CD4-positive, alpha-beta T cell treated with Interleukin-4 for 1 hour (primary cell): ENCODE measurements around the gene PIGQ.

ENCODE experiments used
- DNase-seq, 2 donors: peaks; one replicate each; pipeline ENCODE4 v3.0.0-alpha.2; 2020 to 2022

Gene PIGQ

DNA sequence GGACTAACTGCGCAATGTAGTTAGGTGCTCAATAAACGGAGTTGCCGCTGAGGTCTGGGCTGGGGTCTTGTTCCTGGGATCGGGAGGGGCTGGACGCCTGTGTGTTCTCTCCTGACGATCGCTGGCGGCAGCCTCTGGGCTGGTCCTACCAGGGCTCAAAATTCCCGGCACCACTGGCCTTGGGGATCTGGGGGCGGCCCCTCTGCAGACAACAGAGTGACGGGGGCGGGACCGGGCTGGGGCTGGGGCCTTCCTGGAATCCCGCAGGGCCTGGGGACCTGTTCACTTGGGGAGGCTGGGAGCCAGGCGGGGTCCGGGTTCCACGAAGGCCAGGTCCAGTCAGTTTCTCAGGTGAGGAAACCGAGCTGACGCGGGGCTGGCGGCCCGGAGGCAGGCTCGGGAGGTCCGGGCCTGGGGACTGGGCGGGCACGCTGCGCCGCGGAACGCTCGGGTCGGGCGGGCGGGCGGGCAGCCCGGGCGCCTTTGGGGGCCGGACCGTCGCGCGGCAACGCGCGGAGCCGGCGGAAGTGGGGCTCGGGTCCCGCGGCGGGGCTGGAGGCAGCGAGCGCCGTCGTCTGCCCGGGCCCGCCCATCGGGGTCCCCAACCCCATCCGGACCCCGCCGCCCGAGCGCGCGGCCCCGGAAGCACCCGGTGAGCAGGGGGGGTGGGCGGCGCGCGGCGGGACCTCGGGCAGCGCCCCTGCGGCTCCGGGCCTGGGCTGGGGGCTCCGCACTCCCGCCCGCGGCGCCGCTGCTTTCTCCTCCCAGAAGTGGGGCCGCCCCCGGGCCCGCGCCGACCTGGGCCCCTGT lies at the start of gene PIGQ:
PIGQ (plus strand) TSS at position 524 of the 810 bp plus-strand sequence. CDS start 4,107 bp downstream, outside the sequence.
- DNase-seq: peak; percentile 50 to 74

DNA sequence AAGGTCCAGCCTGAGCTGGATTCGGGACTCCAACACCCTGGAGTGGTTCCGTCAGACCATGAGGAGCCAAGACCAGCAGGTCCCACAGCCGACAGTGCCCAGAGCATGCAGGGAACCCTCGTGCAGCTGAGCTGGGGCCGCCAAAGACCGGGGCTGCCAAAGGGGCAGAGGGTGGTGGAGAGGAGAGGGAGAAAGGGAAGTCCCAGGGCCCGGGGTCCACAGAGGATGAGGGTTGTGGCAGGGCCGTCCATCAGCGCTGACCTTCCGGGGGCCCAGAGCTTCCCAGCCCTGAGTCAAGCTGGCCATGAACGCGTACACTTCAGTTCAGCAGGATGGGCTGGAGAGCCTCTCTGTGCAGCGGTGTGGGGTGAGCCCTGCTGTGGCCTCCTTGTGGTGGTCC lies 48.9 kb upstream of the PIGQ start:
- no peak for DNase-seq

DNA sequence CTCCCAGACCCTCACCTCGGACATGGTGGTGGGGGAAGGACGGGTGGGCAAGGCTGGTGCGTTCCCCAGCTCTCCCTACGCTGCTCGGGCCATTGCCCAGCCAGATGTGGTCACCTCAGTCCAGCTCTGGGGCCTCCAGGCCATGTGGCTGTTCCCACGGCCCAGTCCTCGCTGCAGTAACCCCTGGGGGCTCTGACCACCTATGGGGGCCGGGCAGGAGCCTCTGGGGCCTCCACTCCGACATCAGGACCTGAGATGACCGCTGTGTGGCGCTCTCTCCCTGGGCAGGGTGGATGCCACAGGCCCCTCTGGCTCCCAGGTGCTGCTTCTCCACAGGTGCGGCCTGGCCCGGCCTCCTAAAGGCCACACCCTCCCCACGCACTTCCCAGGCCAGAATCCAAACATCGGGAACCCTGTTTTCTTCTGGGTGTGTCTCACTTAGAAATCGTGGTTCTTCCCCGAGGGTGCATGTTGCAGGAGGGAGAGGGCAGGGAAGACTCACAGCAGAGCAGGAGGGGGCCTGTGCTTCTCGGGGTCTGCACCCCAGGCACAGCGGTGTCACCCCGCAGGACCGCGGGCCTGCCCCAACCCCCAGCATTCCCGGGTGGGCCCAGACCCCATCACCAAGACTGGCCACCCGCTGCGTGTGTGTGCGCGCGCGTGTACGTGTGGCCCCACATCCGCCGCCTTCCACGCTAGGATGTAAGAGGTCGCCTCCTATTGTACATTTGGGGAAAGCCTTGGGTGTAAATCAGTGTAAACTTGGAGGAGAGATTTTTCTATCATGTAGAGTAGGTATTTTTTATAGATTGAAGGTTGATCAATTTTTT lies 48.2 kb upstream of the PIGQ start:
- DNase-seq: no peak

DNA sequence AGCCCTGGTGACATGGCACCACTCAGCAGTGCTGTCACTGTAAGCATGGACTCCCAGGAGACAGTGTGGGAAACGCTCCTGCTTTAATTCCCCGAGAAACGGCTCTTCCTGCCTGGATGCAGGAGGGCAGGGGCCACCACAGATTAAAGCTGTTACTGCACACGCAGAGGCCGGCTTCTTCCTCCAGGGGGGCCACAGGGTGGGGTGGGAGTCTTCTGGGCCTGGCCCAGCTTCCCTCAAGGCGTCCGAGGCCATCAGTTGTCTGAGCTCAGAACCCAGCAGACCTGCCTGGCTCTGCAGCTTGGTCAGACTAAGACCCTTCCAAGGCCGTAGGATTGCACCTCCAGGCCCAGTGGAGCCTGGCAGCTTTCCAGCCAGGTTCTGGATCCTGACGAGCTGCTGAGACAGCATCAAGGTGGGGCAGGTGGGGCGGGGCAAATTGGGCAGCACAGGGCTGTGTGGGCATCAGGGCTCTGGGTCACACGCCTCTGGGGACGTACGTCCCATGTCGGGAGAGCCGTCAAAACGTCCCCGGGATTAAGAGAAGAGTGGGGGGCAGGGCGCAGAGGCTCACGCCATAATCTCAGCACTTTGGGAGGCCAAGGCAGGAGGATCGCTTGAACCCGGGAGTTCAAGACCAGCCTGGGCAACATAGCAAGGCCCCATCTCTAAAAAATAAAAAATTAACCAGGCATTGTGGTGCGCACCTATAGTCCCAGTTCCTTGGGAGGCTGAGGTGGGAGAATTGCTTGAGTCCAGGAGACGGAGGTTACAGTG lies 47.3 kb upstream of the PIGQ start:
- DNase-seq: no peak

DNA sequence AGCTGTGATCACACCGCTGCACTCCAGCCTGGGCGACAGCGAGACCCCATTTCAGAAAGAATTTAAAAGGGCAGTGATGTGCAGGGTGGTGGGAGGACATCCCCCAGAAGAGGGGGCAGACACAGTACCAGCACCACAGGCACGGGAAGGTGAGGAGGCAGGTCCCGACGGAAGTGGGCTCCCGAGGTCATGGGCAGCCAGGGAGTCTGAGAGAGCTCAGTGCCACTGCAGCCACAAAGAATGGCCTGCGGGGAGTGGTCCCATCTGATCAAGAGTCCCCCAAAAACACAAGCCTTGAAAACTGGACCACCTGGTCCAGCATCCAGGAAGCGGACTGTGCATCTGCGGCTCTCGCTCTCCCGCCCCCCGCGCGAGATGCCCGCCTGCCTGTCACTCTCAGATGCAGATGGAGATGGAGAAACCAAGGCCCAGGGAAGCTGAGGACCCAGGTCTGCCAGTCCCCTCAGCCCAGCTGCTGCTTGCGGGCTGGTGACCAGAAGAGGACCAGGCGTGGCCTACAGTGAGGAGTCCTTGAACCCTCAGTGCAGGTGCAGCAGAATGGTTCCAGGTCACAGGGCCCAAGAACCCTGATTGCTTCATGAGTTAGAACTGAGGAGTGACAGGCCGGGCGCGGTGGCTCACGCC lies 46.5 kb upstream of the PIGQ start:
- no peak for DNase-seq

DNA sequence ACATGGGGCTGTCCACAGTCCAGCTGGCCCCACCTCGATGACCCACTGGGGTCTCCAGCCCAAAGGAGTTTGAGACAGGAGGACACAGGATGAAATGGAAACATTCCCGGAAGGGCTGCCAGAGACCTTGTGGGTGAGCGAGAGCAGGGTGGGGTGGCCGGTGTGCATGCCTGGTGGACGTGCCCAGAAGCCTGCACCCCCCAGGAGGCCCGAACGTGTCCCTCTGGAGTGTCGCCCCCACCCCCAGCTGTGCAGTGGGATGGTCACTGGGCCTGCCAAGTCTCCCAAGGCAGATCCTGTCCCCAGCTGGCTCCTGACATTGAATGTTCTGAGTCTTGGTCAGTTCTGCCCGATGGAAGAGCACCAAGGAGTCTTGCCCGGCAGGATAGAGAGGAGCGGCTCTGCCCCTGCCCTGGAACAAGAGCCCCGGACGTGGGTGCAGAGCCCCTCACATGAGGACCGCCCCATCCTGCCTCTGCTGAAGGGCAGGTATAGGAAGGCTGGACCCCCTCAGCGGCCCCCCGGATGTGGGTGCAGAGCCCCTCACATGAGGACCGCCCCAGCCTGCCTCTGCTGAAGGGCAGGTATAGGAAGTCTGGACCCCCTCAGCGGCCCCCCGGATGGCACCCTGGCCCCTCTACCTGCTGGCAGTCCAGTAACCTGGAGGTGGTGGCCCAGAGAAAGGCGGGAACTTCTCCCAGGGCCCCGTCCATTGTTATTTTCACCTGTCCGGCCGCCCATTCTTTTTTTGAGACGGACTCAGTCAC lies 45.3 kb upstream of the PIGQ start:
- no peak for DNase-seq

DNA sequence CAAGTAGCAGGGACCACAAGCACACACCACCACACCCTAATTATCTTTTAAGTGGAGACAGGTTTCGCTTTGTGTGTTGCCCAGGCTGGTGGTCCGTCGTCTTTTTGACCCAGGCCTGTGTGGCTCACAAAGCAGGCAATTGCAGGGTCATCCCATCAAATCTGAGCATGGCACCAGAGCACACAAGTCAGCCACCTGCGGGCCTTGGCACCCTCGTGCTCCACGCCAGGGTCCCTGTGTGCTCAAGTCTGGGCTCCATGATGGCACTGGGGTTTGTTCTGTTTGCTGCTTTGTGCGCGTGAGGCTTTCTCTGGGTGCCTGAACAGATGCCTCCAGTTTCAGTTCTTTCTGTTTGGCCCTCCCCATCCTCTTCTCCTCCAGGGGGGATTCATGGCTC lies 44.6 kb upstream of the PIGQ start:
- no peak for DNase-seq

DNA sequence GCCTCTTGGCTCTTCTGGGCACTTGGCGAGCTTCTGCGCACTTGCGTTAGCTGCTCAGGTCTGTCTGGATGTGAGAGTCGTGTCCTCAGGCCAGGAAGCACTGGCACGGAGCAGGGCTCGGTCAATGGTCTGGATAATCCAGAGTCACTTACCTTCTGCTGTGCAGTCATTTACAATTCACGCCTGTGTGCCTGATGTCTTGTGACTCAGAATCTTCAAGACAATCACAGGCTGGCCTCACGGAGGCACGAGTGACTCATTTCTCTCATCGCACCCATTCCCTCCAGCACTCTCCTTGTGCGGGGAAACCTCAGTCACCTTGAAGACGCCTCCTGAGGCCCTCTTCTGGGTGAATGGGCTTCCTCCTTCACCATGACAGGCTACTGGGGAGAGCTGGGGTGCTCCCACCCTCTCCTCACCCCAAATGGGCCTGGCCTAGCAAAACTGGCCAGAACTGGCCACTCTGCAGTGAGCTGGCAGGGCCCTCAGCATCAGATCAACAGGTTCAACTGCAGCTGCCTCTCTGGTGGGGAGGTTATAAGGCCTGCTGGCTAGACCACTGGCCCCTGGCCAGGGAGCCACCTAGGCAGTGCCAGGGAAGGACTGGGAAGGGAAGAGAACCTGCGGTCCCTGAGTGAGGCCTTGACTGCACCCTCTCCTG lies 44.1 kb upstream of the PIGQ start:
- DNase-seq: peak in 1 of 2 donors; percentile 36

DNA sequence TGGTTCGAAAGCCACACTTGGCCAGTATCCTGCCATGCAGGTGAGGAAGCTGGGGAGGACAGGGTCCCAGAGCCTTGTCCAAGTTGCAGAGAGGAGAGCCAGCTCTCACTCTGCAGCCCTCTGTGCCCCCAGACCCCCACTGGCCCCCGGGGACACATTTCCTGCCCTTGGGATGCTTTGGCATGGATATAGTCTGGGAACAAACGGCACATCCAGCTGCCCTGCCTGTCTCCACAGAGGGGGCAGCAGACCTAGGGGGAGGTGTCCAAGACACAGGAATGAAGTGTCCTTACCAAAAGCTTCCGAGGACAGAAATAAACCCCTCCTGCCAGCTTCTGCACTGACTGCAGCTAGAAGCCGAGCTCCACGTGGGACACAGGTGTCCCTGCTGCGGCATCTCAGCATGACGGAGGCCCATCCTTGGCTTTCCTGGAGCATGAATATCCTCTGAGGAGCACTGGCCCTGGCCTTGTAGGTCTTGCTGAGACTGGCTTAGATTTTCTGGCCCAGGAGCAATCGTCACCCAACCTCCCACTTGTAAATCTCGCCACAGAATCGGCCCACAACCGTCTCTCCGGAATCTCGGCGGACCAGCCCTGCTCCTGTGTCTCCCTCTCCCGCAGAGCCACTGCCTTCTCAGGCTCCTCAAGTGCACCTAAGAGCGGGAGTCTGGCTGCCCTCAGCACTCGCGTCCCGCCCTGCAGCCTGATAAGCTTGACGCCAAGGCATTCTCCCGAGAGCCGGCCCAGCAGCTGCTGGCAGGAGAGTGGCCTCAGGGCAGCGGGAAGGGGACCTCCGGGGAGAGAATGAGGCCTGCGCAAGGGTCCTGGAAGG lies 43.4 kb upstream of the PIGQ start:
- DNase-seq: no peak

DNA sequence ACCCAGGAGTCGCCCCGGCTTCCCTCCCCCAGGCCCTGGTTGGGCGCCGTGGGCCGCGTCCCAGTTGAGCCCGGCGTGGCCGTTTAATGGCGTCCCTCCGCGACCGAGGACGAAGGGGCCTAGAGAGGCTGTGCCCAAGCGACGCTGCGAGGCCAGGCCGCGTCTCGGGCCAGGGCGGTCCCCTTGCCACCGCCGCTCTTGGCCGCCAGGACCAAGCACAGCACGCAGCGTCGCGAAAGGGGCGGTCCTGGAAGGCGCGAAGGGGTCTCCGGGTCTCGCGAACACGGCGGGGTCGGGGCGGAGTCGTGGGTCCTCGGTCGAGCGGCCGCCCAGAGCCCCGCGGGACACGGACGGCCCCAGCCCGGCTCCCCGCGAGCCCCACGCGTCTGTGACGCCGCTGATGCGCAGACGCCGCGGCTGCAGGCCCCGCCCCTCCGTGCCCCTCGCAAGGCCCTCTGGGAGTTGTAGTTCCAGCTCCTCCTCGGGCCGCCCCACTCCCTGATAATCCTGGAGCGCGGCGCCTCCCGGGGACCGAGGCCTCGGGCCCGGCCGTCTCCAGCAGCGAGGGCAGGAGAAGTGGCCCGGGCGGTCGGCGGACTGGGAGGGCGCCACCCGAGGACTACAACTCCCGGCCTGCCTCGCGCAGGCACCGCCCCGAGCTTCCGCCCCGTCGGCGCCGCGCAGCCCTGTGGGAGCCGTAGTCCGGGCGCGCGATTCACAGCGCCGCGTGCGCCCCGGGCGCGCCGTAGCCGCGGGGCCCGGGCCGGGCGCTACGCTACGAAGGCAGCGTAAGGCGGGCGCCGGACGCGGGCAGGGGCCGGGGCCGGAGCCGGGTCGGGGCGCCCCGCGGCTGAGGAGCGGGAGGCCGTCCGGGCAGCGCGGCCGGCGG lies 42.5 kb upstream of the PIGQ start, which contains the start of gene CAPN15:
CAPN15 (plus strand) TSS at position 698 of the 889 bp plus-strand sequence. CDS start 19,127 bp downstream, outside the sequence.
- peak; percentile 83 to 86 for DNase-seq

DNA sequence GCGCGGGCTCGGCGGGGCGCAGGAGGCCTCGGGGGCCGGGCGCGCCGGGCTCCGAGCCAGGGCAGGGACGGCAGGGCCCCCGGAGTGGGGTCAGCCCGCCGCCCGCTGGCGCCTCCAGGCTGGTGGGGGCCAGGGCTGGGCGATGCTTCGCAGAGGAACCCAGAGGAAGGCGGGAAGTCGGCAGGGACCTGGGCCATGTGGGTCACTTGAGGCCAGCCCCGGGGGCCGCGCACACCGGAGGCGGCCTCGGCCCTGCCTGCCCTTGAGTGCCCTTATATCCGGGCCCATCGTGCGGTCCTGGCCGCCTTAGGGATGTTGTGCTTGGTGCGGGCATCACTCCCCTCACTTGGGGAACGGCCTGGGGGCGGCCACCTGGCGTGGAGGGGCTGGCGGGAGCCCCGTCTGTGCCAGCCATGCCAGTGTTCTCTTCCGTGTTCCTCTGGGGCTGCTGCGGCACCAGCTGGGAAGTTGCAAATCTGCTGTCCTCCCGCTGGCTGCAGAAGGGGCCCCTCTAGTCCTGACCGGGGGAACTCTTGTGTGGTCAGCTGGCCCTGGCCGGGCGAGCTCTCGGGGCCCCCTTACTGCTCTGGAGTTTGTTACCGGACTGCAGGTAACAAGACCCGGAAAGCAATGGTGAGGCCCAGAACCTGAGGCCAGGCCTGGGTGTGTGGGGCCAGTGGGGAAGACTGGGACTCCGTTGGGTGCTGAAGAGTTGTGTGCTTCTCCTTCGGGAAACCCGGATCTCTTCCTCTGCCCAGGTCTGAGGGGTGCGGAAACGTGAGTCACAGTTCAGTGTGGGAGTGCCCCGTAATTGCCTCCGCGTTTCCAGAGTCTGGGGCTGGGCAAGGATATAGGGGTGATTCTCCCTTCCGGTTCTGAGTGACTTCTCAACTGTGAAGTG lies 41.4 kb upstream of the PIGQ start:
- peak; percentile 30 to 44 for DNase-seq

DNA sequence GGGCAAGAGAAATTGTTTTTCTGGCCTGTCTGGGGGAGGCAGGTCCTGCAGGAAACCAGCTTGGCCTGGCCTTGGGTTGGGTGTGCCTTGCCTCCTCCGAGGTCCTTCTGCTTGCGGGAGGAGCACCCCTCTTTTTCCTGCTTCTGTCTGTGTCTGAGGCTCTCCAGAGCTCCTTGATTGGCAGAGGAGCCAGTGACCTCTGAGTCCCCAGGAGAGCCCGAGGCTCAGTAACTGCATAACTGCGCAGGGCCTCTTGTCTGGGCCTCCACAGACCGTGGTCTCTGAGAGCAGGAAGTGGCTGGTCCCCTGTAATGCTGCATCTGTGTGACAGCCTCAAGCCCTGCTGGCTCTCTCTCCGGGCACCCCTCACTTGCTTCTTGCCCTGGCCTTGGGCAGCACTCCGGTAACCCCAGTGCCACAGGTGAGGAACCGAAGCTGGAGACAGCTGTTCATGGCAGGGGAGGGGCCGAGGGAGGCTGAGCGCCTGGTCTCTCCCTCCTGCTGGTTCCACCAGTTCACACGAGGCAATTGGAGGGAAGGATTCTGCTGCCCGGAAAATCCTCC lies 40.7 kb upstream of the PIGQ start:
- DNase-seq: peak; percentile 20 to 43

DNA sequence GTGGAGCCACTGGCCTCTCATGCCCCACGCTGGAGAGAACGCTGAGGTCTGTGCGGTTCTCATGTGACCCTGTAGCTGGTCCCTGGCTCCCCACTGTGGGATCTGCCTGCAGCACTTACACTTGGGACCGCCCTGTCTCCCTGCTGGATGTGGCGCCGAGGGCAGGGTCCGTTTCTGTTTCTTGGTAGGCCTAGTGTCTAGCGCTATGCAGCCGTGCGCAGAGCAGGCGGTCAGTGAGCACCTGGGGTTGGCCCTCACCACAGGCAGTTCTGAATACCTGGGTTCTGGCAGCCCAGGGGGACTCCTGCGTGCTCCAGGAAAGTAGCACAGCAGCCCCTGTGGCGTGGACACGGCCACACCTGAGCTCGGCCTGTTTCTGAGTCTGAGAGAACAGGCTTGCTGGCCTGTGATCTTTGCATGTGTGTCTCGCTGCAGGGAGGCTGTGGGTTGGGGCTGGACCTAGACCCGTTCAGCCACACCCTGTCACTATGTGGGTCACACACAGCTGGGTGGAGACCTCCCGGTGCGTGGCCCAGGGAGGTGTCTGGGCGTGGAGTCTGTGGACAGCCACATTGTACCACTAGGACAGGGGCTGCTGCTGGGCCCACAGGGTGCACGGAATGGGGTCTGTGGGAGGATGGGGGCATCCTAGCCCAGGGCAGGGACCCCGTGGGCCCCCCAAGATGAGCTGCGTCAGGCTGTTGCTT lies 39.5 kb upstream of the PIGQ start:
- no peak for DNase-seq

DNA sequence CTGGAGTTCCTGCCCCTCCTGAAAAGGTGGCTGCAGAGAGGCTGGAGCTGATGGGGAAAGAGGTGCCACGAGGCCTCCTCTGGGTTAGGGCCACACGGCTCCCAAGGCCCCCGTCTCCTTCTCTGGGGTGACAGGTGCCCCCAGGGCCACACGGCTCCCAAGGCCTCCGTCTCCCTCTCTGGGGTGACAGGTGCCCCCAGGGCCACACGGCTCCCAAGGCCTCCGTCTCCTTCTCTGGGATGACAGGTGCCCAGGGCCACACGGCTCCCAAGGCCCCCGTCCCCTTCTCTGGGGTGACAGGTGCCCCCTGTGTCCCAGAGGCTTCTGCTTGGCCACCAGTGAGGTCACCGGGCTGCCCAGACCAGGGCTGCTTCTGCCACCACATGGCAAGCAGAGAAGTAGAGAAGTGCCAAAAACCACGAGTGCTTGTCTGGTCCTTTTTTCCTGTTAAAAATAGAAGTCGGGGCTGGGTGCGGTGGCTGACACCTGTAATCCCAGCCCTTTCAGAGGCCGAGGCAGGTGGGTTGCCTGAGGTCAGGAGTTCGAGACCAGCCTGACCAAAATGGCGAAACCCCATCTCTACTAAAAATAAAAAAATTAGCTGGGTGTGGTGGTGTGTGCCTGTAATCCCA lies 38.2 kb upstream of the PIGQ start:
- DNase-seq: no peak

DNA sequence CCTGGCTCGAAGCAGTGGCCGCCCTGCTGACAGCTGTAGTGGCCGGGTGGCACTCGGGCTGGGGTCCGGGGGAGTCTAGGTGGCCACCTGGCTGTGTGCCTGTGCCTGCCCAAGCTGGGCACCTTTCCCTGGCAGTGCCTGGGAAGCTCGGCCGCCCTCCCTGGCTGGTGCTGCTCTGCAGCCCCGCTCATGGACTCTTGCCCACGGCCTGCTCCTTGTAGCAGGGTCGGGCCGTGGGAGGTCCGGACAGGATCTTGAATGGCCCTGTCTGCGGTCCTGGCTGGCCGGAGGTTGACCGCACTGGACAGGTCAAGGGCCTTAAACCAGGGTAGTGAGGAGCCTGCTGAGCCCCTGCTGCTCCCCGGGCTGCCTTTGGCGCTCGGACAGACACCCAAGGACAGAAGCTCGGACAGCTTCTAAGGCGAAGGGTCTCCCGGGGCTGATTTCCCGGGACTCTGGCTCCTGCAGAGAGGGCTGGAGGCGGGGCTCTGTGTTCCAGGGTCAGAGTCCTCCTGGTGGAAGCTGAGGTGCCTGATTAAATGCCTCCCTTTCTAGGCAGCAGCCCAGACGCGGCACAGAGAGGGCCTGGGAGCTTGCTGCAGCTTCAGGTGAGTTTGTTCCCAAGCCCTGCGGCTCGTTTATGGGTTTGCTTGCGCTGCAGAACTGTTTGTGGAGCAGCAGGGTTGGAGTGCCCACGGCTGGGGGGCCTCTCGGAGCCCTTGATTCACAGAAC lies 36.2 kb upstream of the PIGQ start:
- no peak for DNase-seq

DNA sequence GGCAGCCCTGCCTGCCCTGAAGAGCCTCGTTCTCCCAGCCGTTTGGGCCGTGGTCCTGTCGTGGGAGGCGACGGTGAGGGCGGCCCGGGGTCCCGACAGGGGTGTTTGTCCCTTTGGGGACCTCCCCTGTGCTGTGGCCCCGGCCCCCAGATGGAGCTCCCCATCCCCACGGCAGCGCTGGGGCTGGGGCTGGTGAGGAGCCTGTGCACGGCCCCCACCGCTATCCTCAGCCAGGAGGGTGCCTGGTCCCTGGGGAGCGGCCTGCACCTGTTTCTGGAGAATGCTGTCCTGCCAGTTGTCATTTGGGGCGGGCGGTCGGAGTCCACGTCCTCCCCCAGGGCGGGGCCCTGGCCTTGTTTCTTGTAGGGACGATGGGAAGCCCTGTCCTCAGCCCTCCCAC lies 35.6 kb upstream of the PIGQ start:
- DNase-seq: no peak
